ENCODE measurements around the gene RNF130. TPM values are rescaled to one million over a fixed set of nuclear protein-coding genes. Genes with fewer than 3 reads are reported as not detected.
"Not testable (repeated sequence)": the region's sequence is repeated elsewhere in the genome, so short reads cannot be mapped to it uniquely, and the experiment has no call there.

Gene RNF130
- total RNA-seq, 1 donor from 2014 or later = 52.1 TPM

DNA sequence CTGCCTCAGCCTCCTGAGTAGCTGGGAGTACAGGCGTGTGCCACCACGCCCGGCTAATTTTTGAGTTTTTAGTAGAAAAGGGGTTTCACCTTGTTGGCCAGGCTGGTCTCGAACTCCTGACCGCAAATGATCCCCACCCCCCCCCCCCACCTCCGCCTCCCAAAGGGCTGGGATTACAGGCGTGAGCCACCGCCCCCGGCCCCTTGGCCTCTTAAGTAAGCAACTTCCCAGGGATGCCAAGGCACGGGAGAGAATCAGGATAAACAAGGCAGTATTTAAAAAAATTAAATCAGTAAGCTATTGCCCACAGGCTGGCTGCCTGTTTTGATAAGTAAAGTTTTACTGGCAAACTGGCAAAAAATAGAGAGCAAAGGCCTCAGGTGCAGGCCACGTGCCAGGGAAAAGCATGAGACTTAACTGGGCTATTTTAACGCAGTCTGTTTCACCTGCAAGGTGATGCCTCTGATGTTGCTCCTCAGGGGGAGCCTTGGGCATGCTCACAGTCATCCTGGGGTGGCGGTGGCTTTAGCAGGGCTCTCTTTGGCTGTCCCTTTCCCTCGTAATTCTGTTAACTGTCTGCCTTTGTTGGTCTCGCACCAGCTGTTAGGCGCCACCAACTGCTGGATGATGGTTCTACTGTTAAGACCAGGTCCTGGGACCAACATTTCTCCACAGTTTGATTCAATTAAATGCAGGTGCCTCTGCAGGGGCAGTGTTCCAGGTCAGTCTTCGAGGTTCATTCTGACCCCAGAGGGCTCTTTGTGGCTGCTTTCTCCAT, 19.4 kb upstream of the RNF130 start:
- H3K27ac Mint-ChIP-seq = peak overlapping the region; percentile 75
- TF ChIP-seq, protein P1, sequence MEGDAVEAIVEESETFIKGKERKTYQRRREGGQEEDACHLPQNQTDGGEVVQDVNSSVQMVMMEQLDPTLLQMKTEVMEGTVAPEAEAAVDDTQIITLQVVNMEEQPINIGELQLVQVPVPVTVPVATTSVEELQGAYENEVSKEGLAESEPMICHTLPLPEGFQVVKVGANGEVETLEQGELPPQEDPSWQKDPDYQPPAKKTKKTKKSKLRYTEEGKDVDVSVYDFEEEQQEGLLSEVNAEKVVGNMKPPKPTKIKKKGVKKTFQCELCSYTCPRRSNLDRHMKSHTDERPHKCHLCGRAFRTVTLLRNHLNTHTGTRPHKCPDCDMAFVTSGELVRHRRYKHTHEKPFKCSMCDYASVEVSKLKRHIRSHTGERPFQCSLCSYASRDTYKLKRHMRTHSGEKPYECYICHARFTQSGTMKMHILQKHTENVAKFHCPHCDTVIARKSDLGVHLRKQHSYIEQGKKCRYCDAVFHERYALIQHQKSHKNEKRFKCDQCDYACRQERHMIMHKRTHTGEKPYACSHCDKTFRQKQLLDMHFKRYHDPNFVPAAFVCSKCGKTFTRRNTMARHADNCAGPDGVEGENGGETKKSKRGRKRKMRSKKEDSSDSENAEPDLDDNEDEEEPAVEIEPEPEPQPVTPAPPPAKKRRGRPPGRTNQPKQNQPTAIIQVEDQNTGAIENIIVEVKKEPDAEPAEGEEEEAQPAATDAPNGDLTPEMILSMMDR (conservative IDR thresholded peaks at IDR 0.05) = peak; percentile 48
- peaks cover 5% of the 10 kb centered on the region for H3K9me3 Mint-ChIP-seq
- peak overlapping the region; percentile 85 for H3K4me3 Mint-ChIP-seq
- peaks cover 10% of the 10 kb centered on the region for H3K27me3 Mint-ChIP-seq
- no peak for DNase-seq (ENCODE audit: extremely low spot score, unreplicated experiment)
- H3K4me1 Mint-ChIP-seq (ENCODE audit: unreplicated experiment) = peaks cover 14% of the 10 kb centered on the region
- H3K36me3 Mint-ChIP-seq = no peaks in the 10 kb centered on the region

DNA sequence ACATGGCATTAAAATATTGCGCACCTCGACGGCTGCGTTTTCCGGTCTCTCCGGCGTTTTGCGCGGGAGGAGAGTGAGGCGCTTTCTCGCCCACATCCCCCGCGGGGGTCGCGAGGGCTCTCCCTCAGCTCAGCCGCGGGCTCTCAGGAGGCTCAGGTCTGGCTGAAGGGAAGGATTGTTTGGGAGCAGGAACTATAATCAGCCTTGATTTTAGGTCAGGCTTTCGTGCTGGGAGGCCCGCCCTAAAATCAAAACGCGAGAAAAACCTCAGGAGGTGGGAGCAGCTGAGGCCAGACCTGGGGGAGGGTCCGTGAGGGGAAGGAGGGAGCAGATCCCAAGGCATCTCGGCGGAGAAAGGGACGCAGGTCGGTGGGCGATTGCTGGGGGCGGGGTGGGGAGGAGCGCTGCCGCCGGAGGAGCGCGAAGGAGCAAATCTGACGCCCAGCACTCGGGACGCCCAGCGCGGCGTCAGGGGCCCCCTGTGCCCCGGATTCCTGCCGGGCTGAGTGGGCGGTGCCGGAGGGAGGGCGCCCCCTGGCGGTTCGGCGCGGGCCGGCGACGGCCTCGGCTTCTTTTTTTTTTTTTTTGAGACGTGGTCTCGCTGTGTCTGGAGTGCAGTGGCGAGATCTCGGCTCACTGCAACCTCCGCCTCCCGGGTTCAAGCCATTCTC, 18.7 kb upstream of the RNF130 start:
- Mint-ChIP-seq H3K9me3 (peaks cover 3% of the 10 kb centered on the region), H3K36me3 (no peaks in the 10 kb centered on the region), H3K4me1 (ENCODE audit: unreplicated experiment) (peaks cover 19% of the 10 kb centered on the region), H3K4me3 (peak overlapping the region; percentile 88), H3K27ac (peak overlapping the region; percentile 91), H3K27me3 (peaks cover 5% of the 10 kb centered on the region)
- DNase-seq (ENCODE audit: extremely low spot score, unreplicated experiment) = peak; percentile 91
- TF ChIP-seq, protein P1 (conservative IDR thresholded peaks at IDR 0.05) = peak; percentile 99

DNA sequence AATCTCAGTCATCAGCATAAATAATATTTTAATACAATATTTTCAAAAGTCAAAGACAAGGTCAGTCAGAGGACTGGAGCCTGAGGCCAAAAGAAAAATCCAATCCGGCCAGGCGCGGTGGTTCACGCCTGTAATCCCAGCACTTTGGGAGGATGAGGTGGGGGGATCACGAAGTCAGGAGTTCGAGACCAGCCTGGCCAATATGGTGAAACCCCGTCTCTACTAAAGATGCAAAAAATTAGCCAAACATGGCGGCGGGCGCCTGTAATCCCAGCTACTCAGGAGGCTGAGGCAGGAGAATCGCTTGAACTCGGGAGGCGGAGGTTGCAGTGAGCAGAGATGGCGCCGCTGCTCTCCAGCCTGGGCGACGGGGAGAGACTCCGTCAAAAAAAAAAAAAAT, 18.1 kb upstream of the RNF130 start:
- not testable (repeated sequence) for H3K9me3 Mint-ChIP-seq; DNase-seq (ENCODE audit: extremely low spot score, unreplicated experiment); H3K27me3 Mint-ChIP-seq; H3K27ac Mint-ChIP-seq; H3K36me3 Mint-ChIP-seq
- Mint-ChIP-seq H3K4me3 (peak overlapping the region; percentile 88), H3K4me1 (ENCODE audit: unreplicated experiment) (peaks cover 19% of the 10 kb centered on the region)

DNA sequence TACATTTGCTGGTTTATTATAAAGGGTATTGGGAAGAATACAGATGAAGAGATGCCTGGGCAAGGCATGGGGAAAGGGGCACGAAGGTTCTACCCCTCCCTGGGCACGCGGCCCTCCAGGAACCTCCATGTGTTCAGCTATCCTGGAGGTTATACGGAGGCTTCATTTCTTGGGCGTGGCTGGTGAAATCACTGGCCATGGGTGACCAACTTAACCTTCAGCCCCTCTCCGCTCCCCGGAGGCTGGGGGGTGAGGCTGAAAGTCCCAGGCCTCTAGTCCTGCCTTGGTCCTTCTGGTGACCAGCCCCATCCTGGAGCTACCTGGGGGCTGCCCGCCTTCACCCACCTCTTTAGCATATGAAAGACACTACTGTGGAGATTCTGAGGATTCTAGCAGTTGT, 17.0 kb upstream of the RNF130 start:
- no peaks in the 10 kb centered on the region for H3K27me3 Mint-ChIP-seq
- H3K4me1 Mint-ChIP-seq (ENCODE audit: unreplicated experiment) = peaks cover 16% of the 10 kb centered on the region
- no peak overlapping the region for H3K27ac Mint-ChIP-seq
- DNase-seq (ENCODE audit: extremely low spot score, unreplicated experiment) = no peak
- TF ChIP-seq, protein P1 (conservative IDR thresholded peaks at IDR 0.05) = no peak
- no peaks in the 10 kb centered on the region for H3K9me3 Mint-ChIP-seq
- H3K36me3 Mint-ChIP-seq = no peaks in the 10 kb centered on the region
- peak overlapping the region; percentile 76 for H3K4me3 Mint-ChIP-seq

DNA sequence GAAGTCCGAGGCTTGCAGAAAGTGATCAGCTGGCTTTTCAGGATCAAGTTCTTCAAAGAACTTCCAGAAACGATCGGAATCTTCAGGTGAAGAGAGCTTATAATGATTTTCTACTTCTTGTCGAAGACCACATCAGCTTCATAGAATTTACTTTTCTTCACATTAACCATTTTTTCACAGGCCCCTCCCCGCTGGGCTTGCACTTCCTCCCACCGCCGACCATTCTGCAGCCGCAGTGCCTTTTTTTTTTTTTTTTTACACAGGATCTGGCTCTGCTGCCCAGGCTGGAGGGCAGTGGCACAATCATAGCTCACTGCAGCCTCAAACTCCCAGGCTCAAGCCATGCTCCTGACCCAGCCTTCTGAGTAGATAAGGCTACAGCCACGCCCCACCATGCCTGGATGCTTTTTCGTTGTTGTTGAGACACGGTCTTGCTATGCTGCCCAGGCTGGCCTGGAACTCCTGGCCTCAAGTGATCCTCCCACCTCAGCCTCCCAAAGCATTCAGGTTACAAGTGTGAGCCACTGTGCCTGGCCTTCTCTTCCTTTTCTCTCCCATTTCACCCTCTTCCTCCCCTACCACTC, 15.3 kb upstream of the RNF130 start:
- H3K4me1 Mint-ChIP-seq (ENCODE audit: unreplicated experiment) = peaks cover 16% of the 10 kb centered on the region
- no peaks in the 10 kb centered on the region for H3K36me3 Mint-ChIP-seq
- H3K27me3 Mint-ChIP-seq = no peaks in the 10 kb centered on the region
- H3K9me3 Mint-ChIP-seq = no peaks in the 10 kb centered on the region
- no peak overlapping the region for H3K27ac Mint-ChIP-seq
- TF ChIP-seq, protein P1 (conservative IDR thresholded peaks at IDR 0.05) = no peak
- H3K4me3 Mint-ChIP-seq = no peak overlapping the region
- no peak for DNase-seq (ENCODE audit: extremely low spot score, unreplicated experiment)

DNA sequence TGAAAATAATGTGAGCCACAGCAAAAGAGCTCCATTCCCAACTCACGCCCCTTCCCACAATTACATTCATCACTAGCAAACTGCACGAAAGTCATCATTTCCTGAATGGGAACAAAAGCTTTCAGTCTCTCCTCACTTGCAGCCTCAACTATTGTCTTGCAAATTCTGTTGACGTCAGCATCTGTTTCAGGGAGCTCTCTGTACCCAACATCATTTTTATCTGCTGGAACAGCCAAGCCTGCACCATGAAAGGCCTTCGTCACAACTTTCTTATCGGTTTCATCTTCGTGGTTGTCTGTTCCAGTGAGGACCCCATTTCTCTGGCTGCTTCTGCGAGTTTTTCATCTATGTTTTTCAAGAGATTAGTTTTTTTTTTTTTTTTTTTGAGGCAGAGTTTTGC, 14.3 kb upstream of the RNF130 start:
- H3K27me3 Mint-ChIP-seq = no peaks in the 10 kb centered on the region
- H3K4me1 Mint-ChIP-seq (ENCODE audit: unreplicated experiment) = peaks cover 10% of the 10 kb centered on the region
- TF ChIP-seq, protein P1 (conservative IDR thresholded peaks at IDR 0.05) = no peak
- no peaks in the 10 kb centered on the region for H3K9me3 Mint-ChIP-seq
- no peaks in the 10 kb centered on the region for H3K36me3 Mint-ChIP-seq
- DNase-seq (ENCODE audit: extremely low spot score, unreplicated experiment) = no peak
- peak overlapping the region; percentile 61 for H3K27ac Mint-ChIP-seq
- peak overlapping the region; percentile 36 for H3K4me3 Mint-ChIP-seq
